Measurements from ENCODE around the gene ADAD2. TPM values are rescaled to one million over a fixed set of nuclear protein-coding genes. Genes with fewer than 3 reads are reported as not detected.

The ADAD2 gene
- total RNA-seq, 2 donors from 2014 or later = not detected

- ATAC-seq (no peak), DNase-seq (no peak)
- no peak overlapping the region for H3K27ac Mint-ChIP-seq
- H3K4me3 Mint-ChIP-seq = no peak overlapping the region
- H3K27me3 Mint-ChIP-seq = no peaks in the 10 kb centered on the region
- H3K4me1 Mint-ChIP-seq = peaks cover 10% of the 10 kb centered on the region
- H3K36me3 Mint-ChIP-seq (ENCODE audit: low read depth) = peaks cover 4% of the 10 kb centered on the region
- H3K9me3 ChIP-seq (ENCODE audit: control insufficient read depth, low read length, poor library complexity, severe bottlenecking) = no peaks in the 10 kb centered on the region
Measured at GRCh38 chr16:84180519-84181140, 10.3 kb upstream of the ADAD2 start.

- Mint-ChIP-seq H3K27ac (no peak overlapping the region), H3K27me3 (no peaks in the 10 kb centered on the region), H3K4me1 (peaks cover 10% of the 10 kb centered on the region), H3K36me3 (ENCODE audit: low read depth) (peaks cover 4% of the 10 kb centered on the region), H3K4me3 (no peak overlapping the region)
- ATAC-seq = no peak
- no peak for DNase-seq
- H3K9me3 ChIP-seq (ENCODE audit: control insufficient read depth, low read length, poor library complexity, severe bottlenecking) = no peaks in the 10 kb centered on the region
Measured at GRCh38 chr16:84181144-84181915, 9.6 kb upstream of the ADAD2 start.

GRCh38 chr16:84182104-84182503 is 8.9 kb upstream of the ADAD2 start:
- Mint-ChIP-seq H3K27me3 (no peaks in the 10 kb centered on the region), H3K4me1 (peaks cover 10% of the 10 kb centered on the region), H3K4me3 (no peak overlapping the region), H3K36me3 (ENCODE audit: low read depth) (peaks cover 4% of the 10 kb centered on the region), H3K27ac (no peak overlapping the region)
- DNase-seq (no peak), ATAC-seq (no peak)
- H3K9me3 ChIP-seq (ENCODE audit: control insufficient read depth, low read length, poor library complexity, severe bottlenecking) = no peaks in the 10 kb centered on the region

- peaks cover 4% of the 10 kb centered on the region for H3K36me3 Mint-ChIP-seq (ENCODE audit: low read depth)
- H3K27ac Mint-ChIP-seq = peak overlapping the region; percentile 24
Measured at GRCh38 chr16:84182680-84183571, 8.0 kb upstream of the ADAD2 start.

GRCh38 chr16:84183572-84183875 is 7.4 kb upstream of the ADAD2 start:
- DNase-seq = no peak
- H3K27me3 Mint-ChIP-seq = no peaks in the 10 kb centered on the region
- H3K27ac Mint-ChIP-seq = peak overlapping the region; percentile 24
- no peak overlapping the region for H3K4me3 Mint-ChIP-seq
- no peak for ATAC-seq
- peaks cover 4% of the 10 kb centered on the region for H3K36me3 Mint-ChIP-seq (ENCODE audit: low read depth)
- no peaks in the 10 kb centered on the region for H3K9me3 ChIP-seq (ENCODE audit: control insufficient read depth, low read length, poor library complexity, severe bottlenecking)
- H3K4me1 Mint-ChIP-seq = peaks cover 10% of the 10 kb centered on the region

More at GRCh38 chr16:84182680-84183571, 8.0 kb upstream of the ADAD2 start:
- H3K4me1 Mint-ChIP-seq = peaks cover 10% of the 10 kb centered on the region
- H3K27me3 Mint-ChIP-seq = no peaks in the 10 kb centered on the region
- H3K9me3 ChIP-seq (ENCODE audit: control insufficient read depth, low read length, poor library complexity, severe bottlenecking) = no peaks in the 10 kb centered on the region
- H3K4me3 Mint-ChIP-seq = no peak overlapping the region
- ATAC-seq = no peak
- DNase-seq = no peak

- peak overlapping the region; percentile 47 for H3K4me3 Mint-ChIP-seq
Measured at GRCh38 chr16:84183911-84184591, 6.9 kb upstream of the ADAD2 start.

GRCh38 chr16:84184775-84185174 is 6.2 kb upstream of the ADAD2 start:
- Mint-ChIP-seq H3K36me3 (ENCODE audit: low read depth) (peaks cover 4% of the 10 kb centered on the region), H3K27ac (no peak overlapping the region), H3K4me1 (peaks cover 10% of the 10 kb centered on the region), H3K4me3 (peak overlapping the region; percentile 47), H3K27me3 (no peaks in the 10 kb centered on the region)
- DNase-seq = no peak
- H3K9me3 ChIP-seq (ENCODE audit: control insufficient read depth, low read length, poor library complexity, severe bottlenecking) = no peaks in the 10 kb centered on the region
- ATAC-seq = no peak

More at GRCh38 chr16:84183911-84184591, 6.9 kb upstream of the ADAD2 start:
- peaks cover 4% of the 10 kb centered on the region for H3K36me3 Mint-ChIP-seq (ENCODE audit: low read depth)
- no peak for ATAC-seq
- no peaks in the 10 kb centered on the region for H3K27me3 Mint-ChIP-seq
- no peak for DNase-seq
- peaks cover 10% of the 10 kb centered on the region for H3K4me1 Mint-ChIP-seq
- H3K27ac Mint-ChIP-seq = no peak overlapping the region
- H3K9me3 ChIP-seq (ENCODE audit: control insufficient read depth, low read length, poor library complexity, severe bottlenecking) = no peaks in the 10 kb centered on the region

- Mint-ChIP-seq H3K27me3 (no peaks in the 10 kb centered on the region), H3K36me3 (ENCODE audit: low read depth) (peaks cover 4% of the 10 kb centered on the region), H3K4me3 (peak within 1 kb of the TSS; percentile 95), H3K4me1 (peaks cover 10% of the 10 kb centered on the region), H3K27ac (peak within 1 kb of the TSS; percentile 88)
- no peaks in the 10 kb centered on the region for H3K9me3 ChIP-seq (ENCODE audit: control insufficient read depth, low read length, poor library complexity, severe bottlenecking)
- DNase-seq = peak; percentile 80 to 87 (median 84)
- ATAC-seq = peak; percentile 95
Measured at GRCh38 chr16:84186685-84187437, 4.1 kb upstream of the ADAD2 start, which contains the start of gene TAF1C. TAF1C (minus strand) TSS chr16:84187057; CDS start chr16:84184988, 2,069 bp downstream.

- ATAC-seq = no peak
- no peak overlapping the region for H3K4me3 Mint-ChIP-seq
Measured at GRCh38 chr16:84191466-84191865, 509 bp downstream of the ADAD2 start.

GRCh38 chr16:84193480-84193879 is 2.5 kb downstream of the ADAD2 start:
- peak overlapping the region; percentile 57 for H3K4me3 Mint-ChIP-seq
- H3K4me1 Mint-ChIP-seq = peaks cover 15% of the 10 kb centered on the region
- no peaks in the 10 kb centered on the region for H3K36me3 Mint-ChIP-seq (ENCODE audit: low read depth)
- H3K9me3 ChIP-seq (ENCODE audit: control insufficient read depth, low read length, poor library complexity, severe bottlenecking) = no peaks in the 10 kb centered on the region
- peaks cover 3% of the 10 kb centered on the region for H3K27me3 Mint-ChIP-seq
- DNase-seq = no peak
- ATAC-seq = peak; percentile 63
- peak overlapping the region; percentile 81 for H3K27ac Mint-ChIP-seq

More at GRCh38 chr16:84191466-84191865, 509 bp downstream of the ADAD2 start:
- H3K9me3 ChIP-seq (ENCODE audit: control insufficient read depth, low read length, poor library complexity, severe bottlenecking) = no peaks in the 10 kb centered on the region
- Mint-ChIP-seq H3K4me1 (peaks cover 12% of the 10 kb centered on the region), H3K27ac (no peak overlapping the region), H3K27me3 (no peaks in the 10 kb centered on the region), H3K36me3 (ENCODE audit: low read depth) (no peaks in the 10 kb centered on the region)
- no peak for DNase-seq

- no peaks in the 10 kb centered on the region for H3K9me3 ChIP-seq (ENCODE audit: control insufficient read depth, low read length, poor library complexity, severe bottlenecking)
- Mint-ChIP-seq H3K27ac (peak overlapping the region; percentile 81), H3K27me3 (peaks cover 8% of the 10 kb centered on the region), H3K4me3 (peak overlapping the region; percentile 57), H3K4me1 (peaks cover 15% of the 10 kb centered on the region), H3K36me3 (ENCODE audit: low read depth) (no peaks in the 10 kb centered on the region)
- no peak for ATAC-seq
- no peak for DNase-seq
Measured at GRCh38 chr16:84194018-84194417, 3.1 kb downstream of the ADAD2 start.
